Upper lobe of left lung (tissue), 6 donors: ENCODE data around the gene CMIP. TPM values are rescaled to one million over a fixed set of nuclear protein-coding genes. Genes with fewer than 3 reads are reported as not detected.

Source experiments
- ATAC-seq, 2 donors: fragments of 200-7000 bp; cut with Tn5 transposase; one replicate each; pipeline ENCODE4 v1.9.1; 2022; ENCODE audit warnings: mild to moderate bottlenecking in 2 of 2, moderate library complexity in 2 of 2; ENCODE audit not compliant: low FRiP score in 2 of 2
- DNase-seq, 2 donors: peaks; one replicate each; pipeline ENCODE4 v3.0.0-alpha.2; 2019 to 2020
- H3K27ac ChIP-seq, 4 donors: fragments of 200-600 bp; sonication (generic); one replicate each; pipeline ENCODE4 v1.5.1; 2016 to 2019
- H3K27me3 ChIP-seq, 4 donors: fragments of 200-600 bp; sonication (generic); one replicate each; pipeline ENCODE4 v1.5.1; 2017 to 2019
- H3K36me3 ChIP-seq, 4 donors: fragments of 200-600 bp; sonication (generic); one replicate each; pipeline ENCODE4 v1.5.1; 2016 to 2019
- H3K4me1 ChIP-seq, 4 donors: fragments of 200-600 bp; sonication (generic); one replicate each; pipeline ENCODE4 v1.5.1; 2018 to 2019
- H3K4me3 ChIP-seq, 4 donors: fragments of 200-600 bp; sonication (generic); one replicate each; pipeline ENCODE4 v1.5.1; 2017 to 2019; ENCODE audit warnings: mild to moderate bottlenecking in 2 of 4, moderate library complexity in 1 of 4
- H3K9me3 ChIP-seq, 4 donors: fragments of 200-600 bp; sonication (generic); one replicate each; pipeline ENCODE4 v1.5.1; 2018 to 2019
- EP300 ChIP-seq, 4 donors: sonication (generic); formaldehyde crosslinking; IDR thresholded peaks; one replicate each; pipeline ENCODE4 v1.5.1; 2017; ENCODE audit warnings: antibody characterized with exemption in 4 of 4, control low read depth in 2 of 4
- POLR2A ChIP-seq, 4 donors: fragments of 450-650 bp; IDR thresholded peaks; one replicate each; pipeline ENCODE4 v1.5.1; 2016 to 2017; ENCODE audit warnings: antibody characterized with exemption in 4 of 4, mild to moderate bottlenecking in 2 of 4
- POLR2AphosphoS5 ChIP-seq, 2 donors: sonication (generic); formaldehyde crosslinking; IDR thresholded peaks; one replicate each; pipeline ENCODE4 v1.5.1; 2017; ENCODE audit warnings: antibody characterized with exemption in 2 of 2
- WGBS, 2 donors: methylation state at CpG; one replicate each; pipeline ENCODE4 v1.1.5; 2017 to 2018; 5-methylcytosine and 5-hydroxymethylcytosine counted together
- total RNA-seq, 6 donors: library from RNA; depleted of rRNA in 4 of 6; stranded (reverse); fragments of >200 nt in 4 of 6; gene quantifications; one replicate each; pipeline versions ENCODE4 v1.1.0 to v1.2.1, GENCODE V29; 2016 to 2021
- TF ChIP-seq, protein P1 (sequence below), 6 experiments: fragments of 450-650 bp in 4 of 6; fragments of 200-600 bp in 2 of 6; sonication (generic) in 2 of 6; IDR thresholded peaks; one replicate each; pipeline ENCODE4 v1.5.1; 2016 to 2019; ENCODE audit warnings: antibody characterized with exemption in 6 of 6
- donor health status: DM: no; HTN: no; CAD: no; lungs with moderate emphysema.
- donor health status: DM: no; HTN: yes; CAD: no; lungs with severe emphysema.

CMIP gene
- total RNA-seq, 6 donors from 2014 or later, result 48.3 to 109 (median 67.6) TPM

DNA sequence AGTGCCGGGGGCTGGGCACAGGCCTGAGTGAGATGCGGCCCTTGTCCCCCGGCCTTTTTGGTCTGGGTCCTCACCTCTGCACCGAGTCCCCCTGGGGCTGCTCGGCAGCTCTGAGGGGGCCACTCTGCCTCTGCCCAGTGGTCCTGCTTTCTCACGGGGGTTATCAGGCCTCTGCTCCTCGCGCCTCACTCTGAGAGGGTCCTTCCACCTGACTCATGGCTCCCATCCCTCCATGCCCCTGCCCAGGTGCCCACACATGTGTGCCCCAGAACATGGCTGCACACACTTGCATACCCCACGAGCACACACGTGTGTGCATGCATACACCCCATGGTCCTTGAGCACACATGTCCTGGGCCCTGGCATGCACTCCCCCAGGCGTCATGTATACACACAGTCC, 53.7 kb downstream of the CMIP start:
- Histone ChIP-seq H3K36me3 (no peaks in the 10 kb centered on the region), H3K4me3 (no peak overlapping the region), H3K9me3 (no peaks in the 10 kb centered on the region), H3K27me3 (no peaks in the 10 kb centered on the region), H3K4me1 (peaks cover 52 to 84% (median 68%) of the 10 kb centered on the region in 4 donors), H3K27ac (peak overlapping the region in 1 of 4 donors; percentile 82)
- no peak for DNase-seq
- peak in 1 of 2 donors; percentile 12 for ATAC-seq
- TF ChIP-seq, protein P1, sequence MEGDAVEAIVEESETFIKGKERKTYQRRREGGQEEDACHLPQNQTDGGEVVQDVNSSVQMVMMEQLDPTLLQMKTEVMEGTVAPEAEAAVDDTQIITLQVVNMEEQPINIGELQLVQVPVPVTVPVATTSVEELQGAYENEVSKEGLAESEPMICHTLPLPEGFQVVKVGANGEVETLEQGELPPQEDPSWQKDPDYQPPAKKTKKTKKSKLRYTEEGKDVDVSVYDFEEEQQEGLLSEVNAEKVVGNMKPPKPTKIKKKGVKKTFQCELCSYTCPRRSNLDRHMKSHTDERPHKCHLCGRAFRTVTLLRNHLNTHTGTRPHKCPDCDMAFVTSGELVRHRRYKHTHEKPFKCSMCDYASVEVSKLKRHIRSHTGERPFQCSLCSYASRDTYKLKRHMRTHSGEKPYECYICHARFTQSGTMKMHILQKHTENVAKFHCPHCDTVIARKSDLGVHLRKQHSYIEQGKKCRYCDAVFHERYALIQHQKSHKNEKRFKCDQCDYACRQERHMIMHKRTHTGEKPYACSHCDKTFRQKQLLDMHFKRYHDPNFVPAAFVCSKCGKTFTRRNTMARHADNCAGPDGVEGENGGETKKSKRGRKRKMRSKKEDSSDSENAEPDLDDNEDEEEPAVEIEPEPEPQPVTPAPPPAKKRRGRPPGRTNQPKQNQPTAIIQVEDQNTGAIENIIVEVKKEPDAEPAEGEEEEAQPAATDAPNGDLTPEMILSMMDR (IDR thresholded peaks at IDR 0.05), result no peak
- TF ChIP-seq POLR2A (IDR thresholded peaks at IDR 0.05) (no peak), EP300 (IDR thresholded peaks at IDR 0.05) (no peak), POLR2AphosphoS5 (IDR thresholded peaks at IDR 0.05) (no peak)
- WGBS, 2 donors, result 86 to 90% methylated on average over 6 to 7 of the region's 11 CpGs

DNA sequence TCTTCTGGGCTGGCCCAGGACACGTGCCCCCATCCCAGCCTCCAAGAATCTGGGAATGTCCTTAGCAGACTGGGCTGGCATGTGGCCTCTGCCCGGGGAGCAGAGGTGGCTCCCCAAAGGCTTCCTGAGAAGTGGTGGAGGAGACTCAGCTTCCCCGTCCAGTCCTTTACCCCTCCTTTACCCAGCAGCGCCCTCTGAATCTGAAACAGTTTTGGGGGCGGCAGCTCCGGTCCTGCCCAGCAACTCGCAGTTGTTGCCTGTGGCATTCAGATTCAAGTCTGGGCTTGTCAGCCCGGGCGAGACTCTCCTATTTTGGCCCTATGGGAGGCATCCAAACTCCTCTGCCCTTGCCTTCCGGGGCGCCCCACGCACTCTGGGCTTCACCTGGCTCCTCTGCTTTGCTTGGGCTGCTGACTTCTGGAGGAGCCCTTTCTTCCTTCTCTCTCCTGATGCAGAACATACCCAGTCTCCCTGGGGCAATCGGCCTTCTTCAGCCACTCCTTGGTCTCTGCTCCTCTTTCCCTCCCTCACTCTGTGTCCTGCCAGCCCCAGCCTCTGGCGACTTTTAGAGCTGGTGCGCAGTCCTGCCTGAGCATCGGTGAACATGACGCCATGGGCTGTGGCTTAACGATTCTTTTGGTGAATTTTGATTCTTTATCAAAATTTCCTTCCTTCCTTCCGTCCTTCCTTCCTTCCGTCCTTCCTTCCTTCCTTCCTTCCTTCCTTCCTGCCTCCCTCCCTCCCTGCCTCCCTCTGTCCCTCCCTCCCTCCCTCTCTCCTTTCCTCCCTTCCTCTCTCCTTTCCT, 55.2 kb downstream of the CMIP start:
- Histone ChIP-seq H3K27ac (peak overlapping the region in 1 of 4 donors; percentile 59), H3K4me1 (peaks cover 39 to 70% (median 55%) of the 10 kb centered on the region in 4 donors)
- DNase-seq, result no peak

DNA sequence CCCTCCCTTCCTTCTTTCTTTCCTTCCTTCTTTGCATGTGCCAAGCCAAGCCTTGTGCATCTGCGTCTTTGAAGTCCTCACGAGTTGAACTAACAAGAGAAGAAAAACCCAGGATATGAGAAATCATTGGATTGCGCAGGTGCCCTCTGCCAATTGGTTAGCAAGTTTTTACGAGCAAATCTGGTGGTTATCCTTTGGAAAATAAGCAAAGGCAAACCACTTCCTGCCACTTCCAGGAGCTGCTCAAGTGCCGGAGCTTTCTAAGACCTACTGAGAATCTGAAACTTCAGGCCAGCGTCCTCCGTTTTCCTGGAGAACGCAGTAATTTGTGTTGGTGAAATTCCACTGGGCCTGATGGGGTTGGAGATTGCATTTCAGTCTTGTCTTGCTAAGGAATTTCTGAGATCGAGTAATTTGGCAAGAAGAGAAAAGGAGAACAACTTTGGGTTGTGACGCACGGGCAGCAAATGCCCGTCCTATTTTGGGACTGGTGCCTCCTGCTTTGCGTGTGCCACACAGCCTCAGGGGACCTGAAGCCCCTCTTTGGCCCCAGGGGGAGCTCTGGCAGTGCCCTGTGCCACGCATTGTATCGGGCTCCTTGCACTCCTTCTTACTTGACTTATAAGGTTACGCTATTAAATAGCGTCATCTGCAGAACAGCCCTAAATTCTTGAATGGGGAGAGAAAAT, 56.4 kb downstream of the CMIP start:
- Histone ChIP-seq H3K4me1 (peaks cover 27 to 58% (median 46%) of the 10 kb centered on the region in 4 donors), H3K27ac (peak overlapping the region; percentile 35 to 57 (median 50)), H3K4me3 (no peak overlapping the region), H3K27me3 (no peaks in the 10 kb centered on the region), H3K36me3 (no peaks in the 10 kb centered on the region), H3K9me3 (no peaks in the 10 kb centered on the region)
- TF ChIP-seq POLR2AphosphoS5 (IDR thresholded peaks at IDR 0.05) (no peak), POLR2A (IDR thresholded peaks at IDR 0.05) (no peak), EP300 (IDR thresholded peaks at IDR 0.05) (no peak)
- TF ChIP-seq, protein P1 (IDR thresholded peaks at IDR 0.05), result no peak
- peak in 1 of 2 donors; percentile 71 for ATAC-seq
- WGBS, 2 donors, result 50 to 52% methylated on average over 17 of the region's 17 CpGs
- no peak for DNase-seq

More for the DNA sequence above, 55.2 kb downstream of the CMIP start:
- Histone ChIP-seq H3K4me3 (no peak overlapping the region), H3K27me3 (no peaks in the 10 kb centered on the region), H3K9me3 (no peaks in the 10 kb centered on the region), H3K36me3 (no peaks in the 10 kb centered on the region)
- TF ChIP-seq POLR2AphosphoS5 (IDR thresholded peaks at IDR 0.05) (no peak), EP300 (IDR thresholded peaks at IDR 0.05) (no peak), POLR2A (IDR thresholded peaks at IDR 0.05) (no peak)
- TF ChIP-seq, protein P1 (IDR thresholded peaks at IDR 0.05), result no peak
- WGBS, 2 donors, result 80 to 85% methylated on average over 18 to 19 of the region's 20 CpGs
- ATAC-seq, result no peak

DNA sequence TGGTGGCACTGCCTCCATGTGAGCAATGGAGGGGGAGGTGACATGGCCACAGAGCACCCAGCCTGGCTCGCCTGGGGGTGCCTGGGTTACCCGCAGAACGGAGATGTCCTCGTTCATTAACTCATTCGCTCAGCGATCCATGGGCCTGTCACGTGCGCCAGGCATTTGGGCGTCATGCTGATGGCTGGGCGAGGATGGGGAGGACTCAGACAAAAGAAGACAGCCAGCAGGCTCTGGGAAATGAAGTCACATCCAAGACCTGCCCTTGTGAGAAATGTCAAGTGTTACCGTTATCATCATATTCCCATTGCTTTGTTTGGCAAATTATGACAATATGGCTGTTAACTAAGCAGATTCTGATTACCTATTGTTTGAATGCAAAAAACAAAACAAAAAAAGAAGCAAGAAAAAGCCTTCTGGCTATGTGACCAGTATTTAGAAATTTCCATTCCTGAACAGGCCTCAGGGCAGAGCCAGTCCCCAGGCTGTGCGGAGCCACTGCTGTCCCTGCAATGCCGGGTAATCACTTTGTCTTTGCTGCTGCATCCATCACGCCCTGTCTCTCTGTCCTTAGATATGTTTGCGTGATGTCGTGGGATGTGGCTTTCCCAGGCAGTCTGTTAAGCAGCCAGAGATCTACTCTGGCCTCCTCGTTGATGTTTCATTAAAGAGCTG, 57.9 kb downstream of the CMIP start:
- TF ChIP-seq EP300 (IDR thresholded peaks at IDR 0.05) (no peak), POLR2A (IDR thresholded peaks at IDR 0.05) (no peak), POLR2AphosphoS5 (IDR thresholded peaks at IDR 0.05) (no peak)
- TF ChIP-seq, protein P1 (IDR thresholded peaks at IDR 0.05), result no peak
- Histone ChIP-seq H3K36me3 (no peaks in the 10 kb centered on the region), H3K27me3 (no peaks in the 10 kb centered on the region), H3K4me3 (no peak overlapping the region), H3K27ac (no peak overlapping the region), H3K9me3 (no peaks in the 10 kb centered on the region), H3K4me1 (peaks cover 21 to 58% (median 35%) of the 10 kb centered on the region in 4 donors)
- no peak for DNase-seq
- ATAC-seq, result no peak
- WGBS, 2 donors, result 84 to 92% methylated on average over 17 of the region's 17 CpGs
